K562 (cell line): ENCODE measurements around the gene PHYKPL. TPM values are rescaled to one million over a fixed set of nuclear protein-coding genes. Genes with fewer than 3 reads are reported as not detected.

Experiments
- ATAC-seq: fragments of 200-7000 bp; cut with Tn5 transposase; 3 replicates; pipeline ENCODE4 v1.9.1; 2020; ENCODE audit warnings: moderate library complexity
- BruUV-seq: library from RNA; stranded (reverse); fragments of 400-500 nt; replicated peaks from 2 replicates; lab custom pipeline; 2021; lab: Mats Ljungman, UMichigan
- CTCF ChIA-PET: fragments of 300-600 bp; formaldehyde crosslinking; extraction: SDS; loops from one replicate; lab custom pipeline; 2021; ENCODE audit warnings: low intra/inter-chr PET ratio; lab: Yijun Ruan, JAX
- POLR2A ChIA-PET: fragments of 300-600, 350-650 bp; sonication (Branson Sonifier 250); formaldehyde crosslinking; extraction: SDS; loops from one replicate; lab custom pipeline; 2021; ENCODE audit warnings: antibody characterized with exemption, inconsistent platforms; lab: Yijun Ruan, JAX
- DNase-seq, 4 experiments: peaks; one replicate each; pipeline versions ENCODE4 v3.0.0 to v3.0.0-alpha.2; 2011 to 2018; ENCODE audit warnings: low spot score in 3 of 4, mixed read lengths in 3 of 4; ENCODE audit errors: extremely low read depth in 1 of 4
- FAIRE-seq: peaks from 2 replicates; lab custom pipeline; 2011; peaks lifted over from hg19 to GRCh38; lab: Jason Lieb, UNC
- H2AFZ ChIP-seq: 2 replicates; pipeline ENCODE4 v1.6.0; 2011; ENCODE audit warnings: low read depth, low read length, control low read depth, inconsistent platforms
- H3K27ac ChIP-seq: fragments of 200-600 bp; 3 replicates; pipeline ENCODE4 v1.8.0; 2011; ENCODE audit warnings: low read depth, mild to moderate bottlenecking, control low read depth, inconsistent platforms, low read length, moderate library complexity, mixed read lengths; ENCODE audit errors: extremely low read depth
- H3K27me3 ChIP-seq, 2 experiments: fragments of 300-600 bp in 1 of 2; 2 replicates in 1 of 2; 3 replicates in 1 of 2; pipeline versions ENCODE4 v1.6.0 to v1.8.0; 2011; ENCODE audit warnings: inconsistent platforms in 2 of 2, low read length in 2 of 2, mild to moderate bottlenecking in 1 of 2, mixed read lengths in 1 of 2, moderate library complexity in 1 of 2; ENCODE audit not compliant: control insufficient read depth in 2 of 2, insufficient read depth in 2 of 2
- H3K36me3 ChIP-seq: fragments of 300-600 bp; 3 replicates; pipeline ENCODE4 v1.8.0; 2011; ENCODE audit warnings: mild to moderate bottlenecking, low read length, inconsistent platforms; ENCODE audit not compliant: control insufficient read depth, insufficient read depth
- H3K4me1 ChIP-seq, 2 experiments: fragments of 200-600 bp in 1 of 2; replicated peaks in 1 of 2; 2 replicates in 1 of 2; 3 replicates in 1 of 2; pipeline versions ENCODE4 v1.5.1 to v1.8.0; 2011; ENCODE audit warnings: inconsistent platforms in 2 of 2, low read length in 2 of 2, mild to moderate bottlenecking in 1 of 2, mixed read lengths in 1 of 2, moderate library complexity in 1 of 2; ENCODE audit not compliant: control insufficient read depth in 2 of 2, insufficient read depth in 2 of 2
- H3K4me2 ChIP-seq: 2 replicates; pipeline ENCODE4 v1.6.1; 2011; ENCODE audit warnings: low read length, control low read depth, inconsistent platforms, mixed read lengths; ENCODE audit not compliant: insufficient read depth
- H3K4me3 ChIP-seq: fragments of 200-600 bp; sonication (generic), shearing (Covaris generic); 2 replicates; pipeline ENCODE4 v1.5.1; 2016; ENCODE audit warnings: control low read depth, inconsistent platforms
- H3K79me2 ChIP-seq: fragments of 200-600 bp; 3 replicates; pipeline ENCODE4 v1.8.0; 2011; ENCODE audit warnings: low read length, inconsistent platforms; ENCODE audit not compliant: control insufficient read depth, insufficient read depth
- H3K9ac ChIP-seq, 2 experiments: 2 replicates each; pipeline versions ENCODE4 v1.6.0 to v1.6.1; 2011; ENCODE audit warnings: low read depth in 2 of 2, low read length in 2 of 2, control low read depth in 1 of 2, inconsistent platforms in 1 of 2, mild to moderate bottlenecking in 1 of 2, mixed read lengths in 1 of 2; ENCODE audit not compliant: insufficient read depth in 1 of 2
- H3K9me1 ChIP-seq: one replicate; pipeline ENCODE4 v1.6.0; 2011; ENCODE audit warnings: inconsistent platforms, mild to moderate bottlenecking, low read length, moderate library complexity; ENCODE audit not compliant: control insufficient read depth, insufficient read depth
- H3K9me3 ChIP-seq: replicated peaks from 2 replicates; pipeline ENCODE4 v1.5.1; 2011; ENCODE audit warnings: low read depth, low read length, inconsistent platforms; ENCODE audit not compliant: control insufficient read depth, insufficient read depth
- H4K20me1 ChIP-seq: replicated peaks from 2 replicates; pipeline ENCODE4 v1.6.1; 2011; ENCODE audit warnings: low read length, inconsistent platforms, mixed read lengths; ENCODE audit not compliant: control insufficient read depth, insufficient read depth
- CHD1 ChIP-seq: fragments of 200-600 bp; sonication (generic); IDR thresholded peaks from one replicate; pipeline ENCODE4 v1.6.1; 2012; ENCODE audit warnings: mild to moderate bottlenecking, moderate library complexity, low read length, inconsistent platforms
- FOXK2 ChIP-seq, 2 experiments: fragments of 450-650 bp; IDR thresholded peaks in 1 of 2; conservative IDR thresholded peaks in 1 of 2; 2 replicates each; pipeline ENCODE4 v1.6.1; 2016; ENCODE audit warnings: low read depth in 2 of 2, mild to moderate bottlenecking in 1 of 2
- IRF1 ChIP-seq: sonication (generic); formaldehyde crosslinking; IDR thresholded peaks from 2 replicates; pipeline ENCODE4 v1.8.0; 2022; ENCODE audit warnings: missing genetic modification reagents, mild to moderate bottlenecking, borderline replicate concordance
- KLF1 ChIP-seq: fragments of 450-650 bp; IDR thresholded peaks from 2 replicates; pipeline ENCODE4 v1.6.1; 2016; ENCODE audit warnings: missing genetic modification characterization, missing compliant biosample characterization
- MYC ChIP-seq, 2 experiments: fragments of 250-450 bp in 1 of 2; sonication (Bioruptor Pico) in 1 of 2; IDR thresholded peaks; 2 replicates each; pipeline versions ENCODE4 v1.5.1 to v1.6.1; 2012 to 2021; ENCODE audit warnings: low read depth in 2 of 2, borderline replicate concordance in 1 of 2, improper control_type of control experiment in 1 of 2, low read length in 1 of 2, mild to moderate bottlenecking in 1 of 2, moderate library complexity in 1 of 2
- NBN ChIP-seq: fragments of 450-650 bp; IDR thresholded peaks from 2 replicates; pipeline ENCODE4 v1.6.1; 2016; ENCODE audit warnings: low read depth, mild to moderate bottlenecking
- PATZ1 ChIP-seq: fragments of 250-450 bp; sonication (Bioruptor Pico); IDR thresholded peaks from 2 replicates; pipeline ENCODE4 v1.5.0; 2020; ENCODE audit warnings: mild to moderate bottlenecking, borderline replicate concordance
- TCF7L2 ChIP-seq: fragments of 150-350 bp; IDR thresholded peaks from 2 replicates; pipeline ENCODE4 v1.6.1; 2016; ENCODE audit warnings: low read depth, mild to moderate bottlenecking, low read length, moderate library complexity
- TFAP4 ChIP-seq: sonication (generic); formaldehyde crosslinking; IDR thresholded peaks from 2 replicates; pipeline ENCODE4 v1.8.0; 2022; ENCODE audit warnings: missing genetic modification reagents, mild to moderate bottlenecking, moderate library complexity, borderline replicate concordance
- U2AF2 ChIP-seq: fragments of 200-400 bp; formaldehyde crosslinking; optimal IDR thresholded peaks from 2 replicates; pipeline ENCODE3; 2017; ENCODE audit warnings: low read depth, mild to moderate bottlenecking, low read length
- YY1 ChIP-seq, 3 experiments: IDR thresholded peaks; 2 replicates each; pipeline ENCODE4 v1.6.1; 2011; ENCODE audit warnings: low read length in 2 of 3, mild to moderate bottlenecking in 2 of 3, moderate library complexity in 2 of 3, borderline replicate concordance in 1 of 3, control low read depth in 1 of 3, low read depth in 1 of 3; ENCODE audit not compliant: insufficient read depth in 3 of 3, insufficient replicate concordance in 2 of 3, control insufficient read depth in 1 of 3, insufficient read length in 1 of 3; ENCODE audit errors: extremely low read depth in 1 of 3
- ZNF57 ChIP-seq: fragments of 450-650 bp; formaldehyde crosslinking; IDR thresholded peaks from 2 replicates; pipeline ENCODE4 v1.4.0; 2020; ENCODE audit warnings: mild to moderate bottlenecking, moderate library complexity
- ZNF583 ChIP-seq: fragments of 250-450 bp; sonication (Bioruptor Pico); IDR thresholded peaks from 2 replicates; pipeline ENCODE4 v1.4.0; 2020
- ZNF79 ChIP-seq: fragments of 250-450 bp; sonication (Bioruptor Pico); IDR thresholded peaks from 2 replicates; pipeline ENCODE4 v1.4.0; 2020; ENCODE audit warnings: low read depth, mild to moderate bottlenecking, moderate library complexity
- WGBS: fragments of 100-300 bp; shearing (Covaris generic); methylation state at CpG from one replicate; pipeline ENCODE4 v1.1.6; 2016; ENCODE audit warnings: low coverage, mixed read lengths; ENCODE audit not compliant: insufficient coverage; ENCODE audit errors: missing lambda C conversion rate; 5-methylcytosine and 5-hydroxymethylcytosine counted together
- in situ Hi-C: fragments of 300-500 bp; cut with MboI; formaldehyde crosslinking; loops from 4 replicates; pipeline ENCODE4 v1.15.0; 2018; ENCODE audit warnings: inconsistent platforms, mixed read lengths
- intact Hi-C: fragments of 100-400 bp; cut with micrococcal nuclease; formaldehyde crosslinking; loops from 2 replicates; pipeline ENCODE4 v1.14.2; 2022
- polyA plus RNA-seq, 8 experiments: library from polyadenylated mRNA; depleted of rRNA in 4 of 8; stranded (reverse) in 5 of 8; unstranded in 3 of 8; fragments of >200 nt; fragmentation: Nextera tagmentation in 2 of 8; fragmentation: Illumina TruSeq in 1 of 8; extraction: Ambion mirVana in 2 of 8; extraction: Trizol in 1 of 8; gene quantifications; 2 replicates each; pipeline versions ENCODE4 v1.2.1 to v1.2.3, GENCODE V29; 2011 to 2014; ENCODE audit warnings: inconsistent platforms in 1 of 8, missing spikeins in 1 of 8
- total RNA-seq, 7 experiments: library from RNA; depleted of rRNA in 6 of 7; stranded (reverse); fragments of >200 nt in 6 of 7; fragmentation: Illumina TruSeq in 2 of 7; extraction: Trizol in 2 of 7; gene quantifications; 2 replicates each; pipeline versions ENCODE4 v1.2.1 to v1.2.3, GENCODE V29; 2011 to 2021; ENCODE audit warnings: low replicate concordance in 1 of 7

The PHYKPL gene
- total and polyA plus RNA-seq, 9 of the 15 experiments (the other 6 are each of a cell fraction or from before 2014, with no cell fraction given): 4.7 to 34.7 (median 18.6) TPM

- ATAC-seq: no peak
- POLR2A ChIA-PET: interaction anchor here (0.5 to 1.4 kb wide), 8 partner anchors 42 to 454 kb away, joined by 3 to 5 read pairs (median 3); partner anchors contain the start of gene HNRNPAB
- whole genome bisulfite sequencing: 13% methylated on average over 17 of the region's 18 CpGs
- peaks cover 17 to 78% of the 10 kb centered on the region in 2 experiments; a peak in 4 of 5 replicates for H3K27me3 ChIP-seq
- H3K4me2 ChIP-seq: no peak overlapping the region
- in situ Hi-C loops: loop anchor here (25.0 kb wide), 1 partner anchor 559 kb away; no protein-coding TSS in a partner anchor
- H3K9ac ChIP-seq: no peak overlapping the region
- intact Hi-C loops: no loop called here
- H3K4me1 ChIP-seq: peaks cover 0 to 12% of the 10 kb centered on the region in 2 experiments; a peak in 3 of 5 replicates
- TF ChIP-seq KLF1 (no peak), IRF1 (no peak), PATZ1 (CRISPR knock-in tag) (no peak), NBN (no peak), CHD1 (no peak), U2AF2 (no peak), MYC (IDR thresholded peaks at IDR 0.05; ENCODE audit: low read depth, low read length) (no peak), MYC (CRISPR knock-in tag; IDR thresholded peaks at IDR 0.05; ENCODE audit: borderline replicate concordance, low read depth) (no peak), ZNF57 (CRISPR knock-in tag) (no peak), ZNF79 (CRISPR knock-in tag) (no peak), YY1 (IDR thresholded peaks at IDR 0.05; ENCODE audit: borderline replicate concordance in 1 of 3, control insufficient read depth in 1 of 3, extremely low read depth in 1 of 3, insufficient read depth in 3 of 3, insufficient read length in 1 of 3, insufficient replicate concordance in 2 of 3, low read depth in 1 of 3, low read length in 2 of 3) (no peak), ZNF583 (CRISPR knock-in tag) (no peak), TFAP4 (CRISPR knock-in tag) (no peak), FOXK2 (conservative IDR thresholded peaks at IDR 0.05 in 1 of 2, IDR thresholded peaks at IDR 0.05 in 1 of 2; ENCODE audit: low read depth in 2 of 2) (no peak), TCF7L2 (no peak)
- TF ChIP-seq, all 486 proteins: peak for 0
- no peaks in the 10 kb centered on the region for H3K9me1 ChIP-seq
- H3K36me3 ChIP-seq: no peaks in the 10 kb centered on the region
- DNase-seq: no peak
- H3K27ac ChIP-seq: no peak overlapping the region
- H3K9me3 ChIP-seq: peaks cover 4% of the 10 kb centered on the region; the same call in 1 of the 2 replicates
- FAIRE-seq: no peak
- H2AFZ ChIP-seq: no peak overlapping the region
- 0 out of 2 replicates have a peak, but pooled peaks cover 4% of the 10 kb centered on the region for H4K20me1 ChIP-seq
- BruUV-seq: no TSS peak
- no peaks in the 10 kb centered on the region for H3K79me2 ChIP-seq
- CTCF ChIA-PET: interaction anchor here (3.5 kb wide), 1 partner anchor 312 kb away, joined by 35 read pairs; the partner anchor contains the start of gene COL23A1
- no peak overlapping the region for H3K4me3 ChIP-seq
Observed at GRCh38 chr5:178278358-178279023, 45.9 kb upstream of the PHYKPL start.
